Tibial artery (tissue), 4 donors: Measurements from ENCODE around the gene SETX.

Experiments used
- DNase-seq, 2 donors: peaks; one replicate each; pipeline ENCODE4 v3.0.0-alpha.2; 2019
- H3K27ac ChIP-seq, 2 donors: fragments of 200-600 bp; sonication (generic) in 1 of 2; 1 replicate in 1 of 2; 2 replicates in 1 of 2; pipeline ENCODE4 v1.5.1; 2018 to 2019; ENCODE audit warnings: mild to moderate bottlenecking in 1 of 2
- H3K27me3 ChIP-seq, 2 donors: fragments of 200-600 bp; sonication (generic) in 1 of 2; one replicate each; pipeline versions ENCODE4 v1.5.1 to v1.6.0; 2016 to 2019
- H3K36me3 ChIP-seq, 3 donors: fragments of 200-600 bp; sonication (generic) in 2 of 3; one replicate each; pipeline ENCODE4 v1.5.1; 2016 to 2019; ENCODE audit warnings: mild to moderate bottlenecking in 2 of 3
- H3K4me1 ChIP-seq, 4 donors: fragments of 200-600 bp; sonication (generic) in 2 of 4; 1 replicate in 3 of 4; 2 replicates in 1 of 4; pipeline ENCODE4 v1.5.1; 2016 to 2019
- H3K4me3 ChIP-seq, 2 donors: fragments of 200-600 bp; sonication (generic) in 1 of 2; 1 replicate in 1 of 2; 2 replicates in 1 of 2; pipeline ENCODE4 v1.5.1; 2018 to 2019; ENCODE audit warnings: mild to moderate bottlenecking in 2 of 2
- H3K9me3 ChIP-seq, 3 donors: fragments of 200-600 bp; sonication (generic) in 1 of 3; one replicate each; pipeline ENCODE4 v1.5.1; 2016 to 2019
- CTCF ChIP-seq, 2 experiments: fragments of 200-600 bp in 1 of 2; fragments of 450-650 bp in 1 of 2; IDR thresholded peaks; one replicate each; pipeline ENCODE4 v1.5.1; 2017 to 2019; ENCODE audit warnings: antibody characterized with exemption in 2 of 2, mild to moderate bottlenecking in 1 of 2, moderate library complexity in 1 of 2
- intact Hi-C: fragments of 100-400 bp; cut with DNase I; formaldehyde crosslinking; loops from one replicate; pipeline ENCODE4 v1.15.0; 2023; ENCODE audit warnings: low total_unique reads

The SETX gene

GRCh38 chr9:132333556-132333955 lies 21.2 kb downstream of the SETX start:
- no peaks in the 10 kb centered on the region for H3K27me3 ChIP-seq
- H3K4me3 ChIP-seq, result no peak overlapping the region
- no peaks in the 10 kb centered on the region for H3K4me1 ChIP-seq
- H3K9me3 ChIP-seq, result no peaks in the 10 kb centered on the region
- no peak overlapping the region for H3K27ac ChIP-seq
- intact Hi-C loops, result no loop called here
- DNase-seq, result no peak
- TF ChIP-seq CTCF (IDR thresholded peaks at IDR 0.05), result no peak
- peaks cover 83 to 96% (median 88%) of the 10 kb centered on the region in 3 donors for H3K36me3 ChIP-seq

GRCh38 chr9:132328580-132328979 lies 26.2 kb downstream of the SETX start:
- Histone ChIP-seq H3K27ac (no peak overlapping the region), H3K9me3 (no peaks in the 10 kb centered on the region), H3K4me3 (no peak overlapping the region), H3K36me3 (peaks cover 74 to 75% (median 75%) of the 10 kb centered on the region in 3 donors), H3K27me3 (no peaks in the 10 kb centered on the region), H3K4me1 (no peaks in the 10 kb centered on the region)
- TF ChIP-seq CTCF (IDR thresholded peaks at IDR 0.05), result no peak
- intact Hi-C loops, result no loop called here
- DNase-seq, result no peak

- no peaks in the 10 kb centered on the region for H3K9me3 ChIP-seq
- no peak for DNase-seq
Observed at GRCh38 chr9:132327537-132327936, 27.2 kb downstream of the SETX start.

GRCh38 chr9:132324425-132324824 lies 30.4 kb downstream of the SETX start:
- H3K4me1 ChIP-seq, result peaks cover 0 to 7% (median 0%) of the 10 kb centered on the region in 4 donors
- H3K27me3 ChIP-seq, result no peaks in the 10 kb centered on the region
- intact Hi-C loops, result no loop called here
- DNase-seq, result no peak
- TF ChIP-seq CTCF (IDR thresholded peaks at IDR 0.05), result no peak
- H3K9me3 ChIP-seq, result no peaks in the 10 kb centered on the region
- H3K4me3 ChIP-seq, result no peak overlapping the region
- H3K27ac ChIP-seq, result no peak overlapping the region
- H3K36me3 ChIP-seq, result peaks cover 34 to 52% (median 50%) of the 10 kb centered on the region in 3 donors

More at GRCh38 chr9:132327537-132327936, 27.2 kb downstream of the SETX start:
- H3K4me3 ChIP-seq, result no peak overlapping the region
- H3K4me1 ChIP-seq, result no peaks in the 10 kb centered on the region
- TF ChIP-seq CTCF (IDR thresholded peaks at IDR 0.05), result no peak
- intact Hi-C loops, result no loop called here
- no peaks in the 10 kb centered on the region for H3K27me3 ChIP-seq
- H3K36me3 ChIP-seq, result peaks cover 66 to 75% (median 68%) of the 10 kb centered on the region in 3 donors
- H3K27ac ChIP-seq, result no peak overlapping the region

GRCh38 chr9:132319421-132320110 lies 35.2 kb downstream of the SETX start:
- no peak overlapping the region for H3K4me3 ChIP-seq
- no peak overlapping the region for H3K27ac ChIP-seq
- no peak for TF ChIP-seq CTCF (IDR thresholded peaks at IDR 0.05)
- peaks cover 0 to 8% (median 0%) of the 10 kb centered on the region in 4 donors for H3K4me1 ChIP-seq
- H3K9me3 ChIP-seq, result no peaks in the 10 kb centered on the region
- peaks cover under 1 to 40% (median 24%) of the 10 kb centered on the region in 3 donors for H3K36me3 ChIP-seq
- intact Hi-C loops, result no loop called here
- no peaks in the 10 kb centered on the region for H3K27me3 ChIP-seq
- DNase-seq, result no peak
